HEK293T (cell line): ENCODE results near the gene STK16.

Experiments used
- BHLHE40 ChIP-seq: fragments of 450-650 bp; IDR thresholded peaks from 2 replicates; pipeline ENCODE4 v1.6.1; 2016; ENCODE audit warnings: mild to moderate bottlenecking, moderate library complexity, borderline replicate concordance
- SP1 ChIP-seq: fragments of 450-650 bp; IDR thresholded peaks from 2 replicates; pipeline ENCODE4 v1.6.1; 2017

- no peak for TF ChIP-seq SP1
- no peak for TF ChIP-seq BHLHE40
Measured at GRCh38 chr2:219277703-219278654, 32.7 kb downstream of the STK16 start.
